Adrenal gland (tissue), 12 donors: ENCODE data around the gene PTP4A1. TPM values are rescaled to one million over a fixed set of nuclear protein-coding genes. Genes with fewer than 3 reads are reported as not detected.

ENCODE experiments used
- DNase-seq, 7 donors: peaks; one replicate each; pipeline ENCODE4 v3.0.0-alpha.2; 2019 to 2020
- H3K27ac ChIP-seq, 5 donors: fragments of 200-600 bp; sonication (generic) in 4 of 5; 1 replicate in 3 of 5; 2 replicates in 2 of 5; pipeline versions ENCODE4 v1.5.1 to v1.8.0; 2016 to 2020; ENCODE audit warnings: mild to moderate bottlenecking in 1 of 5
- H3K27me3 ChIP-seq: fragments of 200-600 bp; 2 replicates; pipeline ENCODE4 v1.8.0; 2021
- H3K36me3 ChIP-seq, 2 donors: fragments of 200-600 bp; replicated peaks in 1 of 2; 1 replicate in 1 of 2; 2 replicates in 1 of 2; pipeline versions ENCODE4 v1.5.1 to v1.8.0; 2018 to 2022
- H3K4me1 ChIP-seq, 2 donors: fragments of 200-600 bp; replicated peaks in 1 of 2; 1 replicate in 1 of 2; 2 replicates in 1 of 2; pipeline versions ENCODE4 v1.5.1 to v1.8.0; 2018 to 2021
- H3K4me3 ChIP-seq, 4 donors: fragments of 200-600 bp; sonication (generic) in 3 of 4; one replicate each; pipeline ENCODE4 v1.5.1; 2016 to 2018
- H3K9me3 ChIP-seq, 3 donors: fragments of 200-600 bp; sonication (generic) in 1 of 3; replicated peaks in 1 of 3; 1 replicate in 2 of 3; 2 replicates in 1 of 3; pipeline versions ENCODE4 v1.5.1 to v1.8.0; 2016 to 2021
- CTCF ChIP-seq, 6 experiments: fragments of 450-650 bp in 4 of 6; fragments of 200-600 bp in 2 of 6; sonication (generic) in 1 of 6; IDR thresholded peaks; 1 replicate in 5 of 6; 2 replicates in 1 of 6; pipeline versions ENCODE4 v1.5.1 to v1.8.0; 2016 to 2021; ENCODE audit warnings: antibody characterized with exemption in 6 of 6, mild to moderate bottlenecking in 2 of 6, moderate library complexity in 1 of 6
- POLR2A ChIP-seq, 2 donors: fragments of 450-650 bp; IDR thresholded peaks; one replicate each; pipeline ENCODE4 v1.6.1; 2017; ENCODE audit warnings: antibody characterized with exemption in 2 of 2, mild to moderate bottlenecking in 2 of 2, moderate library complexity in 1 of 2
- WGBS, 4 donors: extraction: QIAGEN DNeasy Blood & Tissue Kit in 2 of 4; methylation state at CpG; one replicate each; pipeline versions ENCODE4 v1.1.5 to v1.1.7; 2013 to 2017; 5-methylcytosine and 5-hydroxymethylcytosine counted together
- intact Hi-C, 2 donors: fragments of 100-400 bp; cut with DNase I; formaldehyde crosslinking; loops; one replicate each; pipeline versions ENCODE4 v1.14.1 to v1.15.0; 2022 to 2023
- polyA plus RNA-seq, 3 donors: library from polyadenylated mRNA; stranded (reverse); fragments of 200-250 nt in 2 of 3; fragments of 350-450 nt in 1 of 3; fragmentation: Illumina TruSeq in 1 of 3; extraction: RNeasy Lipid Tissue Mini Kit (QIAGEN cat#74804) in 1 of 3; gene quantifications; one replicate each; pipeline ENCODE4 v1.2.3, GENCODE V29; 2013 to 2014
- total RNA-seq, 9 donors: library from RNA; depleted of rRNA in 4 of 9; stranded (reverse); fragments of >200 nt in 4 of 9; fragments of 120-200 nt in 1 of 9; fragmentation: NEBNext Ultra II Directional in 1 of 9; extraction: Animal tissue kit (Norgen Biotek cat#: 25700) in 1 of 9; gene quantifications; one replicate each; pipeline versions ENCODE4 v1.1.0 to v1.2.4, GENCODE V29; 2013 to 2023
- donor health status: healthy with polysubstance abuse.
- donor health status: Bipolar disorder and iron deficiency.
- donor health status: DM: yes; HTN: yes; CAD: no.
- donor health status: DM: no; HTN: no; CAD: no.
- donor health status: DM: no; HTN: no; CAD: no.
- donor health status: DM: yes; HTN: yes; CAD: no.

The PTP4A1 gene
- total and polyA plus RNA-seq, 12 donors: 5.7 to 194 (median 59.7) TPM

- TF ChIP-seq POLR2A (IDR thresholded peaks at IDR 0.05) (no peak), CTCF (IDR thresholded peaks at IDR 0.05) (no peak)
- WGBS, 4 donors: 59 to 76% (median 72%) methylated on average over 3 of the region's 3 CpGs
- H3K27me3 ChIP-seq: no peaks in the 10 kb centered on the region
- H3K36me3 ChIP-seq: peaks cover 0 to 47% of the 10 kb centered on the region in 2 donors
- DNase-seq: no peak
- peaks cover 8 to 41% of the 10 kb centered on the region in 2 donors for H3K4me1 ChIP-seq
- no peaks in the 10 kb centered on the region for H3K9me3 ChIP-seq
- H3K27ac ChIP-seq: no peak overlapping the region
- H3K4me3 ChIP-seq: no peak overlapping the region
- intact Hi-C loops: loop anchor here in 1 of 2 donors (10.0 kb wide), 1 partner anchor 221 kb away; no protein-coding TSS in a partner anchor
These were observed 4.0 kb downstream of the PTP4A1 start for GRCh38 chr6:63576147-63576772.

DNA sequence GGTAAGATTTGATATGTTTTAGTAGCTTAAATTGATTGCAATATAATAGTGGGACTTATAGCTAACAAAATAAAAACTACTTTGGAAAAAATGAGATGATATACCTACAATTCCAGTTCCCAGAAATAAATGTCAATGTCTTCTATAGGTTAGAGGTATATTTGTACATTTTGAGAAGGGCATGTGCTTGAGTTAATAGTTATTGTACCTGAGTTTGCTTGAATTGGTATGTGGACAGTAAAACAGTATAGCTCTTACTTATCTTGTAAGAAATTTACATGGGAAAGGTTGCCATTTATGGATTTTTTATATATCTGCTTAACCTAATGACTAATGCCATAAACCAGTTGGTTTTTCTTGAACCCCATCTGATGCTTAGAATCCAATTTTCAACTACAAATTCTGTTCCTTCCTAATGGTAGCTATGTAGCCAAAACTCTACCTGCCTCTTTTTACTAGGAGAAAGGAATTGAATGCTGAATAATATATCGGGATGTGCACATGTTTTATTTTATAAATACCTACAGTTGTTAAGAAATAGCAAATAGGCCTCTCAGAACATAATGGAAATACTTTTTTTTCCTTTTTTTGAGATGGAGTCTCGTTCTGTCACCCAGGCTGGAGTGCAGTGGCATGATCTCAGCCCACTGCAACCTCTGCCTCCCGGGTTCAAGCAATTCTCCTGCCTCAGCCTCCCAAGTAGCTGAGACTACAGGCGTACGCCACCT lies 4.9 kb downstream of the PTP4A1 start:
- TF ChIP-seq POLR2A (IDR thresholded peaks at IDR 0.05): no peak
- no peak for TF ChIP-seq CTCF (IDR thresholded peaks at IDR 0.05)
- Histone ChIP-seq H3K27ac (no peak overlapping the region), H3K4me3 (no peak overlapping the region), H3K9me3 (no peaks in the 10 kb centered on the region), H3K36me3 (peaks cover 0 to 56% of the 10 kb centered on the region in 2 donors), H3K27me3 (no peaks in the 10 kb centered on the region), H3K4me1 (peaks cover 8 to 35% of the 10 kb centered on the region in 2 donors)
- no peak for DNase-seq
- 93 to 97% (median 94%) methylated on average over 5 of the region's 5 CpGs for WGBS, 4 donors
- intact Hi-C loops: loop anchor here in 1 of 2 donors (10.0 kb wide), 1 partner anchor 222 kb away; no protein-coding TSS in a partner anchor

GRCh38 chr6:63578757-63579156 lies 6.5 kb downstream of the PTP4A1 start:
- intact Hi-C loops: loop anchor here in 1 of 2 donors (10.0 kb wide), 1 partner anchor 224 kb away; no protein-coding TSS in a partner anchor
- H3K27me3 ChIP-seq: no peaks in the 10 kb centered on the region
- H3K4me3 ChIP-seq: no peak overlapping the region
- H3K27ac ChIP-seq: no peak overlapping the region
- TF ChIP-seq CTCF (IDR thresholded peaks at IDR 0.05) (no peak), POLR2A (IDR thresholded peaks at IDR 0.05) (no peak)
- DNase-seq: no peak
- H3K9me3 ChIP-seq: no peaks in the 10 kb centered on the region
- WGBS, 4 donors: 94 to 99% (median 98%) methylated on average over 2 of the region's 2 CpGs
- peaks cover 8 to 35% of the 10 kb centered on the region in 2 donors for H3K4me1 ChIP-seq
- peaks cover 0 to 62% of the 10 kb centered on the region in 2 donors for H3K36me3 ChIP-seq

- WGBS, 4 donors: 94 to 96% (median 96%) methylated on average over 6 of the region's 6 CpGs
- no peaks in the 10 kb centered on the region for H3K27me3 ChIP-seq
- peaks cover 0 to 62% of the 10 kb centered on the region in 2 donors for H3K36me3 ChIP-seq
- no peak overlapping the region for H3K4me3 ChIP-seq
- intact Hi-C loops: loop anchor here in 1 of 2 donors (10.0 kb wide), 1 partner anchor 225 kb away; no protein-coding TSS in a partner anchor
- no peak for DNase-seq
- H3K4me1 ChIP-seq: peaks cover 8 to 23% of the 10 kb centered on the region in 2 donors
- no peak for TF ChIP-seq CTCF (IDR thresholded peaks at IDR 0.05)
- TF ChIP-seq POLR2A (IDR thresholded peaks at IDR 0.05): no peak
- H3K27ac ChIP-seq: no peak overlapping the region
- H3K9me3 ChIP-seq: no peaks in the 10 kb centered on the region
These were observed 7.8 kb downstream of the PTP4A1 start for GRCh38 chr6:63579937-63580703.
